ENCODE results near the gene ENGASE. TPM values are rescaled to one million over a fixed set of nuclear protein-coding genes. Genes with fewer than 3 reads are reported as not detected.

The ENGASE gene
- total and polyA plus RNA-seq, 9 of the 15 experiments (the other 6 are each of a cell fraction or from before 2014, with no cell fraction given), result 0.06 to 45.5 (median 13.9) TPM

DNA sequence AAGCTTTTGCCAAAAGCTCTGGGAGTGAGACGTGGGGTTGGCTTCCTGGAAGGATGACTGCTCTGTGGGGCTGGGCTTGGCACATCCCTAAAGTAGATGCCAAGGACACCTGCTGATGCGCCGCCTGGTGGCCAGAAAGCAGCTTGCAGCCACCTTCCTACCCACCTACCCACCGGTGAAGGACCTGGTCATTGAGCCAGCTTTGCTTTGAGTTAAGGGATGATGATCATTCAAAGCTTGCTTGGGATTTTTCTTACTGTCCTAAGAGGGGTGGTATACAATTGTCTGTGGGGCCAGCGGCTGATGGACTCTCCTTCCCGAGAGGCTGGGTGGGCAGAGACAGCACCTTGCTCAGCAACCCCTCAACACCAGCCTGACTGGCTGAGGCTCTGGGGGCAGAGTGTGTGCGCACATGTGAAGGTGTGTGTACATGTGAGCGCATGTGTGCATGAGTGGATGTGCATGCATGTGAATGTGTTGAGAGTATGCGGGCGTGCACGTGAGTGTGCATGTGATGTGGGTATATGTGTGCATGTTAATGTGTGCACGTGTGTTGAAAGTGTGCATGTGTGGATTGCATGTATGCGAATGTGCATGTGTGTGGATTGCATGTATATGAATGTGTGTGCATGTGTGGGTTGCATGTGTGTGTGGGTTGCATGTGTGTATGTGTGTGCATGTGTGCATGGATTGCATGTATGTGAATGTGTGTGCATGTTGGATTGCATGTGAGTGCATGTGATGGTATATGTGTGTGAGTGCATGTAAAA lies 32.0 kb upstream of the ENGASE start (continued):
- TF ChIP-seq IFI16 (CRISPR knock-in tag; IDR thresholded peaks at IDR 0.05), result no peak
- no peak for TF ChIP-seq POU5F1 (IDR thresholded peaks at IDR 0.05; ENCODE audit: borderline replicate concordance, low read depth, low read length, partially characterized antibody)
- TF ChIP-seq, protein P1, sequence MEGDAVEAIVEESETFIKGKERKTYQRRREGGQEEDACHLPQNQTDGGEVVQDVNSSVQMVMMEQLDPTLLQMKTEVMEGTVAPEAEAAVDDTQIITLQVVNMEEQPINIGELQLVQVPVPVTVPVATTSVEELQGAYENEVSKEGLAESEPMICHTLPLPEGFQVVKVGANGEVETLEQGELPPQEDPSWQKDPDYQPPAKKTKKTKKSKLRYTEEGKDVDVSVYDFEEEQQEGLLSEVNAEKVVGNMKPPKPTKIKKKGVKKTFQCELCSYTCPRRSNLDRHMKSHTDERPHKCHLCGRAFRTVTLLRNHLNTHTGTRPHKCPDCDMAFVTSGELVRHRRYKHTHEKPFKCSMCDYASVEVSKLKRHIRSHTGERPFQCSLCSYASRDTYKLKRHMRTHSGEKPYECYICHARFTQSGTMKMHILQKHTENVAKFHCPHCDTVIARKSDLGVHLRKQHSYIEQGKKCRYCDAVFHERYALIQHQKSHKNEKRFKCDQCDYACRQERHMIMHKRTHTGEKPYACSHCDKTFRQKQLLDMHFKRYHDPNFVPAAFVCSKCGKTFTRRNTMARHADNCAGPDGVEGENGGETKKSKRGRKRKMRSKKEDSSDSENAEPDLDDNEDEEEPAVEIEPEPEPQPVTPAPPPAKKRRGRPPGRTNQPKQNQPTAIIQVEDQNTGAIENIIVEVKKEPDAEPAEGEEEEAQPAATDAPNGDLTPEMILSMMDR (IDR thresholded peaks at IDR 0.05 in 2 of 3, conservative IDR thresholded peaks at IDR 0.05 in 1 of 3; ENCODE audit: insufficient read depth in 2 of 3, low read depth in 1 of 3, low read length in 3 of 3), result peak; percentile 76 to 93 (median 80)
- no peak for TF ChIP-seq ZNF174 (CRISPR knock-in tag; IDR thresholded peaks at IDR 0.05)
- 0 out of 2 replicates have a peak, but pooled peaks have one; percentile 9 for TF ChIP-seq CBX5 (IDR thresholded peaks at IDR 0.05; ENCODE audit: borderline replicate concordance, low read depth)
- TF ChIP-seq, protein P2, sequence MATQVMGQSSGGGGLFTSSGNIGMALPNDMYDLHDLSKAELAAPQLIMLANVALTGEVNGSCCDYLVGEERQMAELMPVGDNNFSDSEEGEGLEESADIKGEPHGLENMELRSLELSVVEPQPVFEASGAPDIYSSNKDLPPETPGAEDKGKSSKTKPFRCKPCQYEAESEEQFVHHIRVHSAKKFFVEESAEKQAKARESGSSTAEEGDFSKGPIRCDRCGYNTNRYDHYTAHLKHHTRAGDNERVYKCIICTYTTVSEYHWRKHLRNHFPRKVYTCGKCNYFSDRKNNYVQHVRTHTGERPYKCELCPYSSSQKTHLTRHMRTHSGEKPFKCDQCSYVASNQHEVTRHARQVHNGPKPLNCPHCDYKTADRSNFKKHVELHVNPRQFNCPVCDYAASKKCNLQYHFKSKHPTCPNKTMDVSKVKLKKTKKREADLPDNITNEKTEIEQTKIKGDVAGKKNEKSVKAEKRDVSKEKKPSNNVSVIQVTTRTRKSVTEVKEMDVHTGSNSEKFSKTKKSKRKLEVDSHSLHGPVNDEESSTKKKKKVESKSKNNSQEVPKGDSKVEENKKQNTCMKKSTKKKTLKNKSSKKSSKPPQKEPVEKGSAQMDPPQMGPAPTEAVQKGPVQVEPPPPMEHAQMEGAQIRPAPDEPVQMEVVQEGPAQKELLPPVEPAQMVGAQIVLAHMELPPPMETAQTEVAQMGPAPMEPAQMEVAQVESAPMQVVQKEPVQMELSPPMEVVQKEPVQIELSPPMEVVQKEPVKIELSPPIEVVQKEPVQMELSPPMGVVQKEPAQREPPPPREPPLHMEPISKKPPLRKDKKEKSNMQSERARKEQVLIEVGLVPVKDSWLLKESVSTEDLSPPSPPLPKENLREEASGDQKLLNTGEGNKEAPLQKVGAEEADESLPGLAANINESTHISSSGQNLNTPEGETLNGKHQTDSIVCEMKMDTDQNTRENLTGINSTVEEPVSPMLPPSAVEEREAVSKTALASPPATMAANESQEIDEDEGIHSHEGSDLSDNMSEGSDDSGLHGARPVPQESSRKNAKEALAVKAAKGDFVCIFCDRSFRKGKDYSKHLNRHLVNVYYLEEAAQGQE (IDR thresholded peaks at IDR 0.05; ENCODE audit: borderline replicate concordance), result peak; percentile 49; the same call in 1 of the 2 replicates
- TF ChIP-seq, protein P2 (CRISPR knock-in tag; IDR thresholded peaks at IDR 0.05; ENCODE audit: low read depth), result no peak
